ENCODE data around the gene ABHD3. TPM values are rescaled to one million over a fixed set of nuclear protein-coding genes. Genes with fewer than 3 reads are reported as not detected.
A peak's percentile ranks its signal among the peaks of the same experiment; 100 is the strongest.

The ABHD3 gene
- total and polyA plus RNA-seq, 2 of the 8 experiments (the other 6 are each of a cell fraction or from before 2014, with no cell fraction given) = 8.4 to 12.1 TPM

GRCh38 chr18:21629089-21629832 is 75.3 kb downstream of the ABHD3 start:
- Histone ChIP-seq H3K23ac (ENCODE audit: insufficient read length) (no peak overlapping the region), H3K4me2 (ENCODE audit: insufficient read depth in 1 of 2, low read depth in 2 of 2, low read length in 2 of 2) (no peak overlapping the region), H2AFZ (ENCODE audit: low read length) (no peak overlapping the region), H3K14ac (ENCODE audit: insufficient read length) (no peak overlapping the region), H3K36me3 (ENCODE audit: control insufficient read depth in 2 of 4, insufficient read depth in 4 of 4, low read length in 3 of 4) (peaks cover 11 to 83% (median 40%) of the 10 kb centered on the region in 4 experiments), H3K9me3 (ENCODE audit: insufficient read depth in 2 of 2, low read depth in 1 of 2, low read length in 1 of 2) (no peaks in the 10 kb centered on the region), H3K18ac (ENCODE audit: extremely low read depth, low read length) (no peak overlapping the region), H3K27ac (ENCODE audit: low read depth, low read length) (no peak overlapping the region), H3K9ac (replicated peaks in 1 of 4; ENCODE audit: extremely low read depth in 1 of 4, low read depth in 3 of 4, low read length in 3 of 4) (no peak overlapping the region), H2BK12ac (ENCODE audit: low read depth, low read length) (no peak overlapping the region), H4K8ac (ENCODE audit: extremely low read depth, insufficient read depth, low read length) (no peak overlapping the region), H3K79me1 (ENCODE audit: low read depth, low read length) (no peaks in the 10 kb centered on the region), H2BK120ac (replicated peaks; ENCODE audit: low read depth, low read length) (no peak overlapping the region), H2BK20ac (ENCODE audit: low read length) (no peak overlapping the region), H3K56ac (replicated peaks; ENCODE audit: insufficient read length, low read depth, low read length) (no peak overlapping the region), H4K91ac (replicated peaks; ENCODE audit: insufficient read length, low read length) (no peak overlapping the region), H4K5ac (ENCODE audit: insufficient read length, low read depth, low read length) (no peak overlapping the region), H3K4me3 (ENCODE audit: extremely low read depth in 1 of 4, insufficient read depth in 2 of 4, low read depth in 3 of 4, low read length in 4 of 4) (no peak overlapping the region), H3K79me2 (ENCODE audit: control insufficient read depth in 1 of 2, insufficient read depth in 2 of 2, low read length in 2 of 2) (peaks cover 0 to 12% of the 10 kb centered on the region in 2 experiments; a peak in 1 of 4 replicates), H3K4ac (replicated peaks; ENCODE audit: insufficient read length, low read depth, low read length) (no peak overlapping the region), H4K20me1 (replicated peaks in 1 of 2; ENCODE audit: control insufficient read depth in 1 of 2, insufficient read depth in 2 of 2, low read length in 2 of 2) (peaks cover 0 to 2% of the 10 kb centered on the region in 2 experiments), H3K4me1 (replicated peaks in 1 of 4; ENCODE audit: control insufficient read depth in 3 of 4, insufficient read depth in 4 of 4, low read length in 3 of 4) (no peaks in the 10 kb centered on the region), H2AK5ac (ENCODE audit: low read depth, low read length) (no peak overlapping the region), H2BK5ac (ENCODE audit: low read depth, low read length) (no peak overlapping the region), H3K27me3 (replicated peaks in 1 of 4; ENCODE audit: control insufficient read depth in 3 of 4, extremely low read depth in 1 of 4, insufficient read depth in 3 of 4, low read length in 3 of 4) (no peaks in the 10 kb centered on the region), H3K23me2 (ENCODE audit: low read depth, low read length) (no peaks in the 10 kb centered on the region), H2BK15ac (ENCODE audit: low read length) (no peak overlapping the region)
- DNase-seq (ENCODE audit: low read depth in 1 of 2, low spot score in 2 of 2) (no peak), FAIRE-seq (no peak)
- POLR2A ChIA-PET (ENCODE audit: partially characterized antibody) = interaction anchor here (0.7 to 2.5 kb wide), 5 partner anchors 10 to 64 kb away, joined by 3 to 6 read pairs (median 3); partner anchors contain the start of gene ESCO1
- CTCF ChIA-PET (ENCODE audit: partially characterized antibody) = interaction anchor here (0.8 to 1.1 kb wide), 3 partner anchors 17 to 140 kb away, joined by 3 to 4 read pairs (median 3); partner anchors contain the start of gene SNRPD1
- WGBS, 2 experiments (ENCODE audit: extremely low coverage in 1 of 2, insufficient coverage in 1 of 2, insufficient read length in 1 of 2, insufficient replicate concordance in 2 of 2, low coverage in 1 of 2, low lambda C conversion rate in 2 of 2, missing lambda C conversion rate in 1 of 2) = 95% methylated on average over 9 of the region's 9 CpGs; no CpG with 5 or more reads in 1 of the 2 experiments
- TF ChIP-seq JUN (IDR thresholded peaks at IDR 0.05; ENCODE audit: low read depth, low read length) (no peak), CHD1 (IDR thresholded peaks at IDR 0.05; ENCODE audit: low read depth, low read length) (no peak), JUND (IDR thresholded peaks at IDR 0.05; ENCODE audit: low read length) (no peak), SUZ12 (IDR thresholded peaks at IDR 0.05; ENCODE audit: low read length) (no peak), BCL11A (IDR thresholded peaks at IDR 0.05; ENCODE audit: low read depth in 2 of 2, low read length in 2 of 2) (no peak), POLR2A (IDR thresholded peaks at IDR 0.05; ENCODE audit: control extremely low read depth in 1 of 2, low read depth in 2 of 2, low read length in 2 of 2) (0 out of 3 replicates have a peak, but pooled peaks of 1 of the 2 experiments have one; percentile 31)

Measured in H1 (cell line).